Glutamatergic neuron (in vitro differentiated cells): ENCODE data around the gene ZNF511. TPM values are rescaled to one million over a fixed set of nuclear protein-coding genes. Genes with fewer than 3 reads are reported as not detected.

Source experiments
- DNase-seq: peaks from one replicate; pipeline ENCODE4 v3.0.0; 2022
- H3K27ac Mint-ChIP-seq: one replicate; pipeline ENCODE4 v1.8.0; 2020; ENCODE audit warnings: mild to moderate bottlenecking, mixed read lengths, inconsistent platforms; ENCODE audit not compliant: unreplicated experiment
- H3K27me3 Mint-ChIP-seq: one replicate; pipeline ENCODE4 v1.8.0; 2020; ENCODE audit warnings: mild to moderate bottlenecking, moderate library complexity, mixed read lengths, inconsistent platforms; ENCODE audit not compliant: unreplicated experiment
- H3K36me3 Mint-ChIP-seq: one replicate; pipeline ENCODE4 v1.8.0; 2020; ENCODE audit warnings: mild to moderate bottlenecking, mixed read lengths, inconsistent platforms; ENCODE audit not compliant: unreplicated experiment
- H3K4me1 Mint-ChIP-seq: one replicate; pipeline ENCODE4 v1.8.0; 2020; ENCODE audit warnings: mild to moderate bottlenecking, low read depth, mixed read lengths, inconsistent platforms; ENCODE audit not compliant: unreplicated experiment
- H3K4me3 Mint-ChIP-seq: one replicate; pipeline ENCODE4 v1.8.0; 2020; ENCODE audit warnings: mild to moderate bottlenecking, mixed read lengths, inconsistent platforms; ENCODE audit not compliant: unreplicated experiment
- H3K9me3 Mint-ChIP-seq: one replicate; pipeline ENCODE4 v1.8.0; 2020; ENCODE audit warnings: mild to moderate bottlenecking, moderate library complexity, mixed read lengths, inconsistent platforms; ENCODE audit not compliant: unreplicated experiment
- CTCF ChIP-seq: fragments of 200-600 bp; sonication (generic); IDR thresholded peaks from one replicate; pipeline ENCODE4 v1.5.0; 2021; ENCODE audit not compliant: partially characterized antibody, unreplicated experiment
- total RNA-seq: library from RNA; stranded (reverse); fragmentation: NEBNext Ultra II Directional; extraction: Animal tissue kit (Norgen Biotek cat#: 25700); gene quantifications from one replicate; pipeline ENCODE4 v1.2.1, GENCODE V29; 2021; ENCODE audit not compliant: unreplicated experiment

ZNF511 gene
- total RNA-seq, 1 donor from 2014 or later, result 24.6 TPM

DNA sequence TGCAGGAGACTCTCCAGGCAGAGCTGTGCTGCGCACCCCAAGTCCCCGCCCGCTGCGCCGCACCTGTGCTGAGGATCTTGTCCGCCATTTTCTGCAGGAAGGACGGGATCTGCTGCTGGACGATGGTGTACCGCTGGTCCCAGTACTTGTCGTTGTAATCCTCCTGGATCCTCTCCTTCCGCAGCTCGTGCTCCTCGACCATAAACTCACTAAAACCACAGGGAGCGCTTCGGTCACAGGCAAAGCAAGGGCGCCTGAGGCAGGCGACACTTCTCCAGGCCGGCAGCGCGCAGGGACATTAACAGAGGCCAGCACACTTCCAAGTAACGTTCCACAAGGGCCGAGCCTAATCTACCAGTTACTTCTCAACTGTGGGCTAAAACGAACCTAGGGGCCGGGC is 19.0 kb upstream of the ZNF511 start:
- no peak overlapping the region for H3K27ac Mint-ChIP-seq
- peaks cover 8% of the 10 kb centered on the region for H3K36me3 Mint-ChIP-seq
- peaks cover 1% of the 10 kb centered on the region for H3K4me1 Mint-ChIP-seq
- H3K4me3 Mint-ChIP-seq, result no peak overlapping the region
- no peaks in the 10 kb centered on the region for H3K27me3 Mint-ChIP-seq
- peaks cover 4% of the 10 kb centered on the region for H3K9me3 Mint-ChIP-seq
- TF ChIP-seq CTCF, result no peak
- no peak for DNase-seq

DNA sequence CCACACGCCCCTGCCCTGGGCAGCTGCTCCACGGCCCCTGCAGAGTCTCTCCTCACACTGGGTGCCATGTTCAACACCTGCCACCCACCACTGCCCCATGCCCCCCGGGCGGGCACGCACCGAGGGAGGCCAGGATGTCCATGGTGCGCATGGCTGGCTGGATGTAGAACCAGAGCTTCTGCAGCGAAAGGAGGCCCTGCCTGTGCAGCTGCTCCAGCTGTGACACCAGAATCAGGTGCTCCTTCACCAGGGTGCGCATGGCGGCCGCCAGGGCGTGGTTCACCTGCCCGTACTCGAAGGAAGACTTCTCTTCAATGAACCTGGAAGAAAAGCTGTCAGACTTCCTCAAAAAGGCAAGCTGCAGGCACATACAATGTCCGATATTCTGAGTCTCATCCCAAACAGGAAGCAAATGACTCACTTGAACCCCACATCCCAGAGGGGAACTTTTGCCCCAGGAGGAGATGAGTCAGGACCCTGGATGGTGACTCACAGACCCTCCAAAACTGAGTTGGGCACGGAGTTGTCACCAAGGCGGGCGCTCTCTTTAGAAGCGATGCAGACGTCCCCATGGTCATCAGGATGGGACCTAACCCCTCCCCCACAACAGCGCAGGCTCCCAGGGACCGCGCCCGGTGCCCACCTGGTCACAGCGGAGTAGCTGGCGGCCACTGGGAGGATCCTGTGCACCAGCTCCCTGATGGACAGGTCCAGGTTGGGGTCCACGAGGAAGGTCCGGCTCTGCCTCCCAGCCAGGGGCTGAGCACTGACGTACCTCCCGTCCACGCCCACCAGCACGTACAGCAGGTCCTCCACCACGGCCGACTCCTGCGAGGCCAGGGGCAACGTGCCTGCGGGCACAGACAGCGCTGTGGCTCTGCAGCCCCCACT is 15.6 kb upstream of the ZNF511 start:
- Mint-ChIP-seq H3K27me3 (no peaks in the 10 kb centered on the region), H3K9me3 (peaks cover 3% of the 10 kb centered on the region), H3K27ac (no peak overlapping the region), H3K4me1 (peaks cover 1% of the 10 kb centered on the region), H3K36me3 (peaks cover 8% of the 10 kb centered on the region), H3K4me3 (no peak overlapping the region)
- DNase-seq, result no peak
- TF ChIP-seq CTCF, result no peak

GRCh38 chr10:133293810-133294119 is 14.9 kb upstream of the ZNF511 start:
- H3K4me3 Mint-ChIP-seq, result no peak overlapping the region
- H3K36me3 Mint-ChIP-seq, result peaks cover 9% of the 10 kb centered on the region
- peaks cover 1% of the 10 kb centered on the region for H3K4me1 Mint-ChIP-seq
- TF ChIP-seq CTCF, result no peak
- no peaks in the 10 kb centered on the region for H3K27me3 Mint-ChIP-seq
- H3K9me3 Mint-ChIP-seq, result peaks cover 3% of the 10 kb centered on the region
- DNase-seq, result no peak
- H3K27ac Mint-ChIP-seq, result no peak overlapping the region

GRCh38 chr10:133294189-133294588 is 14.5 kb upstream of the ZNF511 start:
- Mint-ChIP-seq H3K27ac (no peak overlapping the region), H3K9me3 (peaks cover 3% of the 10 kb centered on the region), H3K4me1 (peaks cover 1% of the 10 kb centered on the region), H3K4me3 (no peak overlapping the region), H3K27me3 (no peaks in the 10 kb centered on the region), H3K36me3 (peaks cover 8% of the 10 kb centered on the region)
- no peak for TF ChIP-seq CTCF
- DNase-seq, result no peak

DNA sequence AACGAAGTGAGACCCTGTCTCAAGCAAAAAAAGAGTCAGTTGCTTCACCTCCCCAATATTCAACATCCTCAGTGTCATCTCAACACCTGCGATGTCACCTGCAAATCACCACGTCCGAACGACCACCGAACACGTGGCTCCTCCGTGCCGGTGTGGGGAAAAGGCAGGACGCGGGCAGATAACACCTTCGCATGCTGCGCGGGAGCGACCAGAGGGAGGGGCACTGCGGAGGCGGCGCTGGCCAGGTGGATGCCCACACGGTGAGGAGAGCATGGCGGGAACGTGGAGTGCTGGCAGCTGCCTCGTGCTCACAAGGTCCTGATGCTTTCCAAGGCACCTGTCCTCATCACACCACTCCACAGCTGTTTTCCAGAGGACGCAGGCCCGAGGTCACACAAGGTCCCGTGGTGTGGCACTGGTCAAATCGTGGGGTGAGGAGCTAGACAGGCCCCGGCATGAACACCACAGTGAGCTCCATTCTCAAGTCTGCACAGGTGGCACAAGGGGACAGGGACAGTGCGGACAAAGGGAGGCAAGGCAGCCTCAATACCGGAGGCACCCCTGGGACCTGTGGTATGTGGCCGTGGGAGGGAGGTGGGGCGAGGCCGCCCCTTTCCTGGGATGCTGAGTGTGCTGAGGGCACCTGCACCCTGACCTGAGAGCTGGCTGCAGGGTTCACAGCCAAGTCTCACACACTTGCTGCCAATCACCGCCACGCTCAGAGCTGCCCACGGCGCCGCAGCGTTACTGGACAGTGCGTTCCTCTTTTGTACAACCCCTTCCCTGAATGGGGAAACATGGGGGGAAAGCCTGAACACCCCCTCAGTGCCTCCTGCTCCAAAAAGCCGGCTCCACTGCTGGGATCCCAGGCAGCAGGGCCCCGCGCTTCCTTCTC is 13.0 kb upstream of the ZNF511 start:
- Mint-ChIP-seq H3K27ac (no peak overlapping the region), H3K4me1 (peaks cover 1% of the 10 kb centered on the region), H3K4me3 (no peak overlapping the region), H3K36me3 (peaks cover 6% of the 10 kb centered on the region), H3K27me3 (no peaks in the 10 kb centered on the region), H3K9me3 (peaks cover 3% of the 10 kb centered on the region)
- no peak for DNase-seq
- no peak for TF ChIP-seq CTCF
